B cell (primary cell): ENCODE measurements around the gene DNASE1L2.

Source experiments
- CTCF ChIP-seq: fragments of 200-600 bp; IDR thresholded peaks from one replicate; pipeline ENCODE4 v1.8.0; 2022; ENCODE audit warnings: antibody characterized with exemption, mild to moderate bottlenecking
- EZH2 ChIP-seq: IDR thresholded peaks from 2 replicates; pipeline ENCODE4 v1.6.1; 2012; ENCODE audit warnings: borderline replicate concordance, low read depth, mild to moderate bottlenecking, moderate library complexity, low read length; ENCODE audit not compliant: insufficient read depth, poor library complexity, severe bottlenecking

GRCh38 chr16:2270588-2271470, 34.6 kb downstream of the DNASE1L2 start:
- TF ChIP-seq CTCF (no peak), EZH2 (no peak)
